ENCODE measurements around the gene FOXO1. TPM values are rescaled to one million over a fixed set of nuclear protein-coding genes. Genes with fewer than 3 reads are reported as not detected.

Gene FOXO1
- total RNA-seq, 2 experiments from 2014 or later: 29.2 to 42.1 TPM

GRCh38 chr13:40563350-40564125, 102.9 kb downstream of the FOXO1 start:
- Histone ChIP-seq H2AFZ (ENCODE audit: low read length) (no peak overlapping the region), H3K4me3 (ENCODE audit: low read depth, low read length, poor library complexity, severe bottlenecking) (no peak overlapping the region), H4K20me1 (ENCODE audit: insufficient read depth, low read length) (peaks cover 8% of the 10 kb centered on the region; the same call in 1 of the 2 replicates), H3K4me2 (ENCODE audit: low read length) (peak overlapping the region; percentile 63), H3K27ac (ENCODE audit: low read depth, low read length, poor library complexity, severe bottlenecking) (no peak overlapping the region), H3K4me1 (ENCODE audit: insufficient read depth, low read length, poor library complexity, severe bottlenecking) (peaks cover 62% of the 10 kb centered on the region), H3K9me3 (ENCODE audit: low read length) (no peaks in the 10 kb centered on the region), H3K9me2 (ENCODE audit: insufficient read depth, low read length) (no peaks in the 10 kb centered on the region), H3K36me3 (ENCODE audit: insufficient read depth, low read length) (peaks cover 28% of the 10 kb centered on the region), H3K79me2 (ENCODE audit: insufficient read depth, low read depth, low read length) (peaks cover 99% of the 10 kb centered on the region)
- TF ChIP-seq EZH2phosphoT487 (IDR thresholded peaks at IDR 0.05; ENCODE audit: borderline replicate concordance, low read depth, low read length) (no peak), CTCF (conservative IDR thresholded peaks at IDR 0.05; ENCODE audit: low read length) (no peak)
- ChIA-PET POLR2A (interaction anchor here (1.0 to 6.0 kb wide), 11 partner anchors 7 to 131 kb away, joined by 3 to 25 read pairs (median 6); no protein-coding TSS in a partner anchor), CTCF (ENCODE audit: unreplicated experiment) (no interaction called here)
- DNase-seq (ENCODE audit: low spot score): no peak
- BruUV-seq (replicated peaks): no TSS peak
- intact Hi-C loops (cut with micrococcal nuclease; ENCODE audit: unreplicated experiment): no loop called here

- TF ChIP-seq EZH2phosphoT487 (IDR thresholded peaks at IDR 0.05; ENCODE audit: borderline replicate concordance, low read depth, low read length) (no peak), CTCF (conservative IDR thresholded peaks at IDR 0.05; ENCODE audit: low read length) (no peak)
- H3K9me2 ChIP-seq (ENCODE audit: insufficient read depth, low read length): no peaks in the 10 kb centered on the region
- no peak for DNase-seq (ENCODE audit: low spot score)
- BruUV-seq (replicated peaks): no TSS peak
- peaks cover 99% of the 10 kb centered on the region for H3K79me2 ChIP-seq (ENCODE audit: insufficient read depth, low read depth, low read length)
- H3K9me3 ChIP-seq (ENCODE audit: low read length): no peaks in the 10 kb centered on the region
- no peak overlapping the region for H3K4me3 ChIP-seq (ENCODE audit: low read depth, low read length, poor library complexity, severe bottlenecking)
- intact Hi-C loops (cut with micrococcal nuclease; ENCODE audit: unreplicated experiment): no loop called here
- no peak overlapping the region for H3K27ac ChIP-seq (ENCODE audit: low read depth, low read length, poor library complexity, severe bottlenecking)
- ChIA-PET POLR2A (interaction anchor here (1.0 to 2.8 kb wide), 6 partner anchors 8 to 19 kb away, joined by 3 to 10 read pairs (median 4); no protein-coding TSS in a partner anchor), CTCF (ENCODE audit: unreplicated experiment) (interaction anchor here (1.2 kb wide), 1 partner anchor 19 kb away, joined by 3 read pairs; no protein-coding TSS in a partner anchor)
- no peak overlapping the region for H2AFZ ChIP-seq (ENCODE audit: low read length)
- H3K4me1 ChIP-seq (ENCODE audit: insufficient read depth, low read length, poor library complexity, severe bottlenecking): peaks cover 58% of the 10 kb centered on the region
- peak overlapping the region; percentile 63; the same call in 1 of the 2 replicates for H3K4me2 ChIP-seq (ENCODE audit: low read length)
- H4K20me1 ChIP-seq (ENCODE audit: insufficient read depth, low read length): peaks cover 10% of the 10 kb centered on the region; the same call in 1 of the 2 replicates
- peaks cover 32% of the 10 kb centered on the region for H3K36me3 ChIP-seq (ENCODE audit: insufficient read depth, low read length)
These were observed 103.5 kb downstream of the FOXO1 start for GRCh38 chr13:40562975-40563349.

- H4K20me1 ChIP-seq (ENCODE audit: insufficient read depth, low read length): peaks cover 15% of the 10 kb centered on the region; the same call in 1 of the 2 replicates
- intact Hi-C loops (cut with micrococcal nuclease; ENCODE audit: unreplicated experiment): no loop called here
- TF ChIP-seq CTCF (conservative IDR thresholded peaks at IDR 0.05; ENCODE audit: low read length) (no peak), EZH2phosphoT487 (IDR thresholded peaks at IDR 0.05; ENCODE audit: borderline replicate concordance, low read depth, low read length) (no peak)
- H3K4me1 ChIP-seq (ENCODE audit: insufficient read depth, low read length, poor library complexity, severe bottlenecking): peaks cover 46% of the 10 kb centered on the region
- H2AFZ ChIP-seq (ENCODE audit: low read length): no peak overlapping the region
- no peak overlapping the region for H3K27ac ChIP-seq (ENCODE audit: low read depth, low read length, poor library complexity, severe bottlenecking)
- H3K4me3 ChIP-seq (ENCODE audit: low read depth, low read length, poor library complexity, severe bottlenecking): no peak overlapping the region
- no peak overlapping the region for H3K4me2 ChIP-seq (ENCODE audit: low read length)
- ChIA-PET CTCF (ENCODE audit: unreplicated experiment) (no interaction called here), POLR2A (interaction anchor here (1.2 to 1.3 kb wide), 2 partner anchors 10 to 14 kb away, joined by 3 to 4 read pairs; no protein-coding TSS in a partner anchor)
- H3K36me3 ChIP-seq (ENCODE audit: insufficient read depth, low read length): peaks cover 59% of the 10 kb centered on the region
- no peaks in the 10 kb centered on the region for H3K9me2 ChIP-seq (ENCODE audit: insufficient read depth, low read length)
- H3K9me3 ChIP-seq (ENCODE audit: low read length): no peaks in the 10 kb centered on the region
- DNase-seq (ENCODE audit: low spot score): no peak
- BruUV-seq (replicated peaks): no TSS peak
- peaks cover 96% of the 10 kb centered on the region for H3K79me2 ChIP-seq (ENCODE audit: insufficient read depth, low read depth, low read length)
These were observed 106.5 kb downstream of the FOXO1 start for GRCh38 chr13:40559915-40560314.
